Endothelial cell of umbilical vein (primary cell): Measurements from ENCODE around the gene GRAMD2B. TPM values are rescaled to one million over a fixed set of nuclear protein-coding genes. Genes with fewer than 3 reads are reported as not detected.

Experiments used
- BruUV-seq: library from RNA; stranded (reverse); fragments of 400-500 nt; replicated peaks from 2 replicates; lab custom pipeline; 2021; lab: Mats Ljungman, UMichigan
- CTCF ChIA-PET: fragments of 300-600, 350-600 bp; sonication (Branson Sonifier 250); formaldehyde crosslinking; loops from one replicate; lab custom pipeline; 2021; ENCODE audit warnings: antibody characterized with exemption, inconsistent platforms; lab: Charles Lee
- POLR2A ChIA-PET: fragments of 300-600, 350-600 bp; sonication (Branson Sonifier 250); formaldehyde crosslinking; loops from one replicate; lab custom pipeline; 2021; ENCODE audit warnings: antibody characterized with exemption, inconsistent platforms; lab: Charles Lee
- DNase-seq: peaks from one replicate; pipeline ENCODE4 v3.0.0-alpha.2; 2011; ENCODE audit warnings: low read depth, low spot score
- FAIRE-seq: peaks from 2 replicates; lab custom pipeline; 2011; peaks lifted over from hg19 to GRCh38; lab: Jason Lieb, UNC
- H2AFZ ChIP-seq: 2 replicates; pipeline ENCODE4 v1.6.0; 2012; ENCODE audit warnings: low read depth, low read length, control low read depth, inconsistent platforms
- H3K27ac ChIP-seq: 2 replicates; pipeline ENCODE4 v1.5.1; 2011; ENCODE audit warnings: low read depth, mild to moderate bottlenecking, control low read depth, low read length, moderate library complexity; ENCODE audit not compliant: insufficient read depth
- H3K27me3 ChIP-seq, 2 experiments: 2 replicates each; pipeline versions ENCODE4 v1.6.0 to v1.6.1; 2011; ENCODE audit warnings: low read length in 2 of 2, mixed read lengths in 1 of 2; ENCODE audit not compliant: control insufficient read depth in 2 of 2, insufficient read depth in 2 of 2
- H3K36me3 ChIP-seq, 2 experiments: 2 replicates in 1 of 2; 3 replicates in 1 of 2; pipeline ENCODE4 v1.5.1; 2011; ENCODE audit warnings: low read length in 2 of 2, mild to moderate bottlenecking in 1 of 2, moderate library complexity in 1 of 2; ENCODE audit not compliant: control insufficient read depth in 2 of 2, insufficient read depth in 2 of 2; ENCODE audit errors: extremely low read depth in 1 of 2
- H3K4me1 ChIP-seq: 3 replicates; pipeline ENCODE4 v1.5.1; 2011; ENCODE audit warnings: mild to moderate bottlenecking, low read length; ENCODE audit not compliant: control insufficient read depth, insufficient read depth; ENCODE audit errors: extremely low read depth
- H3K4me2 ChIP-seq: 2 replicates; pipeline ENCODE4 v1.6.1; 2011; ENCODE audit warnings: low read length, control low read depth, mixed read lengths; ENCODE audit not compliant: insufficient read depth
- H3K4me3 ChIP-seq, 3 experiments: fragments of 200-600 bp in 1 of 3; sonication (generic), shearing (Covaris generic) in 1 of 3; replicated peaks in 1 of 3; 2 replicates each; pipeline ENCODE4 v1.5.1; 2011 to 2016; ENCODE audit warnings: control low read depth in 3 of 3, low read length in 3 of 3, mild to moderate bottlenecking in 2 of 3, inconsistent platforms in 1 of 3, low read depth in 1 of 3, moderate library complexity in 1 of 3; ENCODE audit not compliant: insufficient read depth in 1 of 3
- H3K79me2 ChIP-seq: 2 replicates; pipeline ENCODE4 v1.6.0; 2012; ENCODE audit warnings: low read length, inconsistent platforms; ENCODE audit not compliant: control insufficient read depth, insufficient read depth
- H3K9ac ChIP-seq: replicated peaks from 2 replicates; pipeline ENCODE3; 2011; ENCODE audit warnings: low read length, control low read depth; ENCODE audit not compliant: insufficient read depth; ENCODE audit errors: extremely low read depth
- H3K9me1 ChIP-seq: replicated peaks from 3 replicates; pipeline ENCODE4 v1.6.0; 2011; ENCODE audit warnings: mild to moderate bottlenecking, low read length; ENCODE audit not compliant: control insufficient read depth, insufficient read depth; ENCODE audit errors: extremely low read depth
- H3K9me3 ChIP-seq: replicated peaks from 2 replicates; pipeline ENCODE4 v1.5.1; 2012; ENCODE audit warnings: low read length, inconsistent platforms; ENCODE audit not compliant: control insufficient read depth, insufficient read depth
- H4K20me1 ChIP-seq: replicated peaks from 2 replicates; pipeline ENCODE3; 2011; ENCODE audit warnings: mild to moderate bottlenecking, low read length; ENCODE audit not compliant: control insufficient read depth, insufficient read depth; ENCODE audit errors: extremely low read depth
- CTCF ChIP-seq, 2 donors: IDR thresholded peaks; 1 replicate in 1 of 2; 2 replicates in 1 of 2; pipeline ENCODE4 v1.5.1; 2011; ENCODE audit warnings: low read length in 2 of 2, mild to moderate bottlenecking in 2 of 2, moderate library complexity in 2 of 2, control low read depth in 1 of 2, inconsistent platforms in 1 of 2, low read depth in 1 of 2; ENCODE audit not compliant: insufficient read depth in 1 of 2; ENCODE audit errors: extremely low read depth in 1 of 2
- EZH2 ChIP-seq: IDR thresholded peaks from 2 replicates; pipeline ENCODE4 v1.6.1; 2012; ENCODE audit warnings: borderline replicate concordance, low read depth, mild to moderate bottlenecking, moderate library complexity, low read length, inconsistent platforms; ENCODE audit not compliant: severe bottlenecking
- FOS ChIP-seq: IDR thresholded peaks from 2 replicates; pipeline ENCODE4 v1.6.1; 2011; ENCODE audit warnings: mild to moderate bottlenecking, low read length, moderate library complexity, borderline replicate concordance; ENCODE audit not compliant: insufficient read depth
- GATA2 ChIP-seq: IDR thresholded peaks from 2 replicates; pipeline ENCODE4 v1.7.0; 2011; ENCODE audit warnings: low read depth, mild to moderate bottlenecking, moderate library complexity, mixed read lengths, low read length; ENCODE audit not compliant: insufficient read length, insufficient read depth
- JUN ChIP-seq: IDR thresholded peaks from 2 replicates; pipeline ENCODE4 v1.6.1; 2011; ENCODE audit warnings: borderline replicate concordance, low read depth; ENCODE audit not compliant: insufficient read length, insufficient read depth
- MAX ChIP-seq: IDR thresholded peaks from 2 replicates; pipeline ENCODE4 v1.6.1; 2011; ENCODE audit not compliant: insufficient read depth, insufficient read length
- MYC ChIP-seq: IDR thresholded peaks from one replicate; pipeline ENCODE4 v1.6.1; 2011; ENCODE audit warnings: mild to moderate bottlenecking, low read depth, low read length
- POLR2A ChIP-seq: IDR thresholded peaks from 2 replicates; pipeline ENCODE4 v1.6.1; 2012; ENCODE audit warnings: low read depth, mild to moderate bottlenecking, control low read depth, low read length
- POLR2AphosphoS5 ChIP-seq: IDR thresholded peaks from 2 replicates; pipeline ENCODE4 v1.6.1; 2012; ENCODE audit warnings: low read depth, mild to moderate bottlenecking, control low read depth, low read length, moderate library complexity; ENCODE audit not compliant: insufficient read depth
- dilution Hi-C: fragments of 300-500 bp; cut with MboI; formaldehyde crosslinking; loops from one replicate; pipeline ENCODE4 v1.15.0; 2019; ENCODE audit warnings: low sequenced_read_pairs; ENCODE audit not compliant: extremely low pct_ligation_motif_present
- intact Hi-C: fragments of 100-400 bp; cut with micrococcal nuclease; formaldehyde crosslinking; loops from one replicate; pipeline ENCODE4 v1.10.0; 2022
- polyA plus RNA-seq, 4 experiments: library from polyadenylated mRNA; depleted of rRNA in 3 of 4; stranded (reverse) in 3 of 4; unstranded in 1 of 4; fragments of >200 nt; gene quantifications; 2 replicates each; pipeline versions ENCODE4 v1.2.1 to v1.2.3, GENCODE V29; 2011 to 2012; ENCODE audit warnings: missing spikeins in 1 of 4
- total RNA-seq: library from RNA; stranded (reverse); gene quantifications from 2 replicates; pipeline ENCODE4 v1.2.3, GENCODE V29; 2021

Gene GRAMD2B
- total and polyA plus RNA-seq, 2 donors (not counting 3 experiments of a cell fraction or from before 2014, with no cell fraction given), result 2.0 to 5.5 TPM

- Histone ChIP-seq H3K79me2 (no peaks in the 10 kb centered on the region), H2AFZ (no peak overlapping the region), H3K4me1 (no peaks in the 10 kb centered on the region), H3K4me3 (no peak overlapping the region), H3K4me2 (no peak overlapping the region), H3K9ac (no peak overlapping the region), H3K27me3 (no peaks in the 10 kb centered on the region), H4K20me1 (no peaks in the 10 kb centered on the region), H3K9me3 (no peaks in the 10 kb centered on the region), H3K9me1 (no peaks in the 10 kb centered on the region), H3K27ac (no peak overlapping the region), H3K36me3 (no peaks in the 10 kb centered on the region)
- no TSS peak for BruUV-seq
- TF ChIP-seq FOS (no peak), GATA2 (no peak), POLR2A (no peak), MYC (no peak), JUN (no peak), MAX (no peak), EZH2 (no peak), POLR2AphosphoS5 (no peak), CTCF (IDR thresholded peaks at IDR 0.05; ENCODE audit: extremely low read depth in 1 of 2, insufficient read depth in 1 of 2, low read depth in 1 of 2, low read length in 2 of 2) (no peak)
- POLR2A ChIA-PET, result no interaction called here
- CTCF ChIA-PET, result no interaction called here
- FAIRE-seq, result no peak
- intact Hi-C loops, result no loop called here
- dilution Hi-C loops, result no loop called here
- no peak for DNase-seq
These were observed 12.5 kb downstream of the GRAMD2B start for GRCh38 chr5:126435714-126436113.
